Measurements from ENCODE around the gene SMPX. TPM values are rescaled to one million over a fixed set of nuclear protein-coding genes. Genes with fewer than 3 reads are reported as not detected.
"Not testable (repeated sequence)": the region's sequence is repeated elsewhere in the genome, so short reads cannot be mapped to it uniquely, and the experiment has no call there.

SMPX gene
- 0.67 TPM for polyA plus RNA-seq (2013, experiment 1 of 2; ENCODE audit: insufficient read length)
- 7.6 TPM for polyA plus RNA-seq (2013, experiment 2 of 2; ENCODE audit: insufficient read length)

GRCh38 chrX:21757960-21758359 is at the start of gene SMPX:
TSS of gene SMPX (minus strand) at chrX:21758116. CDS start at chrX:21754290, 3,826 bp downstream.
- no peak for DNase-seq

- no peak for DNase-seq
Measured at GRCh38 chrX:21806691-21807090, 48.8 kb upstream of the SMPX start.

- DNase-seq = no peak
Measured at GRCh38 chrX:21802839-21803238, 44.9 kb upstream of the SMPX start.

- DNase-seq = no peak
Measured at GRCh38 chrX:21802054-21802670, 44.2 kb upstream of the SMPX start.

GRCh38 chrX:21800344-21800770 is 42.4 kb upstream of the SMPX start:
- peak; percentile 15 for DNase-seq

GRCh38 chrX:21799767-21800166 is 41.9 kb upstream of the SMPX start:
- DNase-seq = no peak

- peak; percentile 13 for DNase-seq
Measured at GRCh38 chrX:21798677-21799219, 40.8 kb upstream of the SMPX start.

GRCh38 chrX:21781976-21782375 is 24.1 kb upstream of the SMPX start:
- no peak for DNase-seq

- DNase-seq = peak; percentile 4
Measured at GRCh38 chrX:21781525-21781924, 23.6 kb upstream of the SMPX start.

- DNase-seq = no peak
Measured at GRCh38 chrX:21779095-21779494, 21.2 kb upstream of the SMPX start.

- DNase-seq = no peak
Measured at GRCh38 chrX:21778236-21778635, 20.3 kb upstream of the SMPX start.

- not testable (repeated sequence) for DNase-seq
Measured at GRCh38 chrX:21775128-21775527, 17.2 kb upstream of the SMPX start.

GRCh38 chrX:21773036-21773435 is 15.1 kb upstream of the SMPX start:
- not testable (repeated sequence) for DNase-seq

- DNase-seq = no peak
Measured at GRCh38 chrX:21770631-21771321, 12.9 kb upstream of the SMPX start.

- no peak for DNase-seq
Measured at GRCh38 chrX:21766101-21766500, 8.2 kb upstream of the SMPX start.

- no peak for DNase-seq
Measured at GRCh38 chrX:21764008-21764407, 6.1 kb upstream of the SMPX start.

GRCh38 chrX:21758488-21758887 is 572 bp upstream of the SMPX start:
- no peak for DNase-seq

GRCh38 chrX:21756785-21757529 is 959 bp downstream of the SMPX start:
- no peak for DNase-seq

GRCh38 chrX:21749924-21750323 is 8.0 kb downstream of the SMPX start:
- no peak for DNase-seq

- no peak for DNase-seq
Measured at GRCh38 chrX:21748235-21748634, 9.7 kb downstream of the SMPX start.

- no peak for DNase-seq
Measured at GRCh38 chrX:21747558-21747957, 10.4 kb downstream of the SMPX start.

- peak; percentile 19 for DNase-seq
Measured at GRCh38 chrX:21745756-21746155, 12.2 kb downstream of the SMPX start.

GRCh38 chrX:21744721-21745120 is 13.2 kb downstream of the SMPX start:
- no peak for DNase-seq

All from fibroblast of skin of scalp (primary cell).